Measurements from ENCODE around the gene ZNF592. TPM values are rescaled to one million over a fixed set of nuclear protein-coding genes. Genes with fewer than 3 reads are reported as not detected.

Gene ZNF592
- total and polyA plus RNA-seq, 9 of the 15 experiments (the other 6 are each of a cell fraction or from before 2014, with no cell fraction given): 0.88 to 23.8 (median 7.4) TPM

- TF ChIP-seq MAFF (IDR thresholded peaks at IDR 0.05; ENCODE audit: low read length): no peak
- TF ChIP-seq, protein P1, sequence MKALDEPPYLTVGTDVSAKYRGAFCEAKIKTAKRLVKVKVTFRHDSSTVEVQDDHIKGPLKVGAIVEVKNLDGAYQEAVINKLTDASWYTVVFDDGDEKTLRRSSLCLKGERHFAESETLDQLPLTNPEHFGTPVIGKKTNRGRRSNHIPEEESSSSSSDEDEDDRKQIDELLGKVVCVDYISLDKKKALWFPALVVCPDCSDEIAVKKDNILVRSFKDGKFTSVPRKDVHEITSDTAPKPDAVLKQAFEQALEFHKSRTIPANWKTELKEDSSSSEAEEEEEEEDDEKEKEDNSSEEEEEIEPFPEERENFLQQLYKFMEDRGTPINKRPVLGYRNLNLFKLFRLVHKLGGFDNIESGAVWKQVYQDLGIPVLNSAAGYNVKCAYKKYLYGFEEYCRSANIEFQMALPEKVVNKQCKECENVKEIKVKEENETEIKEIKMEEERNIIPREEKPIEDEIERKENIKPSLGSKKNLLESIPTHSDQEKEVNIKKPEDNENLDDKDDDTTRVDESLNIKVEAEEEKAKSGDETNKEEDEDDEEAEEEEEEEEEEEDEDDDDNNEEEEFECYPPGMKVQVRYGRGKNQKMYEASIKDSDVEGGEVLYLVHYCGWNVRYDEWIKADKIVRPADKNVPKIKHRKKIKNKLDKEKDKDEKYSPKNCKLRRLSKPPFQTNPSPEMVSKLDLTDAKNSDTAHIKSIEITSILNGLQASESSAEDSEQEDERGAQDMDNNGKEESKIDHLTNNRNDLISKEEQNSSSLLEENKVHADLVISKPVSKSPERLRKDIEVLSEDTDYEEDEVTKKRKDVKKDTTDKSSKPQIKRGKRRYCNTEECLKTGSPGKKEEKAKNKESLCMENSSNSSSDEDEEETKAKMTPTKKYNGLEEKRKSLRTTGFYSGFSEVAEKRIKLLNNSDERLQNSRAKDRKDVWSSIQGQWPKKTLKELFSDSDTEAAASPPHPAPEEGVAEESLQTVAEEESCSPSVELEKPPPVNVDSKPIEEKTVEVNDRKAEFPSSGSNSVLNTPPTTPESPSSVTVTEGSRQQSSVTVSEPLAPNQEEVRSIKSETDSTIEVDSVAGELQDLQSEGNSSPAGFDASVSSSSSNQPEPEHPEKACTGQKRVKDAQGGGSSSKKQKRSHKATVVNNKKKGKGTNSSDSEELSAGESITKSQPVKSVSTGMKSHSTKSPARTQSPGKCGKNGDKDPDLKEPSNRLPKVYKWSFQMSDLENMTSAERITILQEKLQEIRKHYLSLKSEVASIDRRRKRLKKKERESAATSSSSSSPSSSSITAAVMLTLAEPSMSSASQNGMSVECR (CRISPR knock-in tag; IDR thresholded peaks at IDR 0.05): peak; percentile 84
- peak; percentile 17 to 31; a peak in 3 of 4 replicates for TF ChIP-seq FOXK2 (conservative IDR thresholded peaks at IDR 0.05 in 1 of 2, IDR thresholded peaks at IDR 0.05 in 1 of 2; ENCODE audit: low read depth in 2 of 2)
- peak; percentile 91 for TF ChIP-seq RB1 (IDR thresholded peaks at IDR 0.05; ENCODE audit: low read depth)
- TF ChIP-seq ZNF778 (CRISPR knock-in tag; IDR thresholded peaks at IDR 0.05): no peak
- TF ChIP-seq JUND (IDR thresholded peaks at IDR 0.05; ENCODE audit: borderline replicate concordance, low read depth, low read length): peak; percentile 65
- no peak; the same call in 2 of the 3 replicates for TF ChIP-seq JUND (tag; IDR thresholded peaks at IDR 0.05; ENCODE audit: borderline replicate concordance, low read depth, low read length)
- TF ChIP-seq, protein P2, sequence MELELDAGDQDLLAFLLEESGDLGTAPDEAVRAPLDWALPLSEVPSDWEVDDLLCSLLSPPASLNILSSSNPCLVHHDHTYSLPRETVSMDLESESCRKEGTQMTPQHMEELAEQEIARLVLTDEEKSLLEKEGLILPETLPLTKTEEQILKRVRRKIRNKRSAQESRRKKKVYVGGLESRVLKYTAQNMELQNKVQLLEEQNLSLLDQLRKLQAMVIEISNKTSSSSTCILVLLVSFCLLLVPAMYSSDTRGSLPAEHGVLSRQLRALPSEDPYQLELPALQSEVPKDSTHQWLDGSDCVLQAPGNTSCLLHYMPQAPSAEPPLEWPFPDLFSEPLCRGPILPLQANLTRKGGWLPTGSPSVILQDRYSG (tag; conservative IDR thresholded peaks at IDR 0.05; ENCODE audit: low read depth): no peak
- no peak for TF ChIP-seq ETS2 (tag; IDR thresholded peaks at IDR 0.05; ENCODE audit: borderline replicate concordance, poor library complexity, severe bottlenecking)
- no peak for TF ChIP-seq ZZZ3 (IDR thresholded peaks at IDR 0.05)
- no peak for TF ChIP-seq IRF1 (CRISPR knock-in tag; IDR thresholded peaks at IDR 0.05; ENCODE audit: borderline replicate concordance)
- TF ChIP-seq, protein P3, sequence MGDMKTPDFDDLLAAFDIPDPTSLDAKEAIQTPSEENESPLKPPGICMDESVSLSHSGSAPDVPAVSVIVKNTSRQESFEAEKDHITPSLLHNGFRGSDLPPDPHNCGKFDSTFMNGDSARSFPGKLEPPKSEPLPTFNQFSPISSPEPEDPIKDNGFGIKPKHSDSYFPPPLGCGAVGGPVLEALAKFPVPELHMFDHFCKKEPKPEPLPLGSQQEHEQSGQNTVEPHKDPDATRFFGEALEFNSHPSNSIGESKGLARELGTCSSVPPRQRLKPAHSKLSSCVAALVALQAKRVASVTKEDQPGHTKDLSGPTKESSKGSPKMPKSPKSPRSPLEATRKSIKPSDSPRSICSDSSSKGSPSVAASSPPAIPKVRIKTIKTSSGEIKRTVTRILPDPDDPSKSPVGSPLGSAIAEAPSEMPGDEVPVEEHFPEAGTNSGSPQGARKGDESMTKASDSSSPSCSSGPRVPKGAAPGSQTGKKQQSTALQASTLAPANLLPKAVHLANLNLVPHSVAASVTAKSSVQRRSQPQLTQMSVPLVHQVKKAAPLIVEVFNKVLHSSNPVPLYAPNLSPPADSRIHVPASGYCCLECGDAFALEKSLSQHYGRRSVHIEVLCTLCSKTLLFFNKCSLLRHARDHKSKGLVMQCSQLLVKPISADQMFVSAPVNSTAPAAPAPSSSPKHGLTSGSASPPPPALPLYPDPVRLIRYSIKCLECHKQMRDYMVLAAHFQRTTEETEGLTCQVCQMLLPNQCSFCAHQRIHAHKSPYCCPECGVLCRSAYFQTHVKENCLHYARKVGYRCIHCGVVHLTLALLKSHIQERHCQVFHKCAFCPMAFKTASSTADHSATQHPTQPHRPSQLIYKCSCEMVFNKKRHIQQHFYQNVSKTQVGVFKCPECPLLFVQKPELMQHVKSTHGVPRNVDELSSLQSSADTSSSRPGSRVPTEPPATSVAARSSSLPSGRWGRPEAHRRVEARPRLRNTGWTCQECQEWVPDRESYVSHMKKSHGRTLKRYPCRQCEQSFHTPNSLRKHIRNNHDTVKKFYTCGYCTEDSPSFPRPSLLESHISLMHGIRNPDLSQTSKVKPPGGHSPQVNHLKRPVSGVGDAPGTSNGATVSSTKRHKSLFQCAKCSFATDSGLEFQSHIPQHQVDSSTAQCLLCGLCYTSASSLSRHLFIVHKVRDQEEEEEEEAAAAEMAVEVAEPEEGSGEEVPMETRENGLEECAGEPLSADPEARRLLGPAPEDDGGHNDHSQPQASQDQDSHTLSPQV (IDR thresholded peaks at IDR 0.05): no peak
- TF ChIP-seq ARID3B (CRISPR knock-in tag; IDR thresholded peaks at IDR 0.05; ENCODE audit: borderline replicate concordance): no peak
Measured at GRCh38 chr15:84716036-84716732, 32.2 kb upstream of the ZNF592 start, which contains the start of gene SEC11A (continued).

Data from K562 (cell line).